ENCODE measurements around the gene XAB2. TPM values are rescaled to one million over a fixed set of nuclear protein-coding genes. Genes with fewer than 3 reads are reported as not detected.

XAB2 gene
- total RNA-seq, 1 donor from 2014 or later, result 43.9 TPM

DNA sequence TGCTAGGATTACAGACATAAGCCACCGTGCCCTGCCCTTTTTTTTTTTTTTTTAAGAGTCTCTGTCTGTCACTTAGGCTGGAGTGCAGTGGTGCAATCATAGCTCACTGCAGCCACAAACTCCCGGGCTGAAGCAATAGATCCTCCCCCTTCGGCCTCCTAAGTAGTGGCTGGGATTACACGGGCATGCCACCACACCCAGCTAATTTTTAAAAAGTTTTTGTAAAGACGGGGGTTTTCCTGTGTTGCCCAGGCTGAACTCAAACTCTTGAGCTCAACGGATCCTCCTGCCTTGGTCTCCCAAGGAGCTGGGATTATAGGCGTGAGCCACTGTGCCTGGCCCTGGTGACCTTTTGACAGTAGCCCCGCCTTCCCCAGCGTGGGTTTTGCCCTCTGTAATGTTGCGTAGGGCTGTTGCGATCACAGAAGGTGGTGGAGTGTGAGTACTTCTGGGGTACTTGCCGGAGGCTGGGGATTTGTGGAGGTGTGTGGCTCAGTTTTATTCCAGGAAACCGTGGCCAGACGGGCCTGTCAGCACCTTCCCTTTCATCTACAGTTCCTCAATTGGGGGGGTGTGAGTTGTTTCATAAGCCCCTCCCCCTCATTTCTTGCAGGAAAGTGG, 27.9 kb upstream of the XAB2 start:
- H3K27me3 Mint-ChIP-seq (ENCODE audit: low read depth), result peaks cover 32% of the 10 kb centered on the region
- H3K4me1 Mint-ChIP-seq, result peaks cover 9% of the 10 kb centered on the region
- no peaks in the 10 kb centered on the region for H3K9me3 Mint-ChIP-seq
- H3K27ac Mint-ChIP-seq, result no peak overlapping the region
- no peaks in the 10 kb centered on the region for H3K36me3 Mint-ChIP-seq
- DNase-seq (ENCODE audit: low spot score in 2 of 2, unreplicated experiment in 2 of 2), result no peak
- TF ChIP-seq, protein P1, sequence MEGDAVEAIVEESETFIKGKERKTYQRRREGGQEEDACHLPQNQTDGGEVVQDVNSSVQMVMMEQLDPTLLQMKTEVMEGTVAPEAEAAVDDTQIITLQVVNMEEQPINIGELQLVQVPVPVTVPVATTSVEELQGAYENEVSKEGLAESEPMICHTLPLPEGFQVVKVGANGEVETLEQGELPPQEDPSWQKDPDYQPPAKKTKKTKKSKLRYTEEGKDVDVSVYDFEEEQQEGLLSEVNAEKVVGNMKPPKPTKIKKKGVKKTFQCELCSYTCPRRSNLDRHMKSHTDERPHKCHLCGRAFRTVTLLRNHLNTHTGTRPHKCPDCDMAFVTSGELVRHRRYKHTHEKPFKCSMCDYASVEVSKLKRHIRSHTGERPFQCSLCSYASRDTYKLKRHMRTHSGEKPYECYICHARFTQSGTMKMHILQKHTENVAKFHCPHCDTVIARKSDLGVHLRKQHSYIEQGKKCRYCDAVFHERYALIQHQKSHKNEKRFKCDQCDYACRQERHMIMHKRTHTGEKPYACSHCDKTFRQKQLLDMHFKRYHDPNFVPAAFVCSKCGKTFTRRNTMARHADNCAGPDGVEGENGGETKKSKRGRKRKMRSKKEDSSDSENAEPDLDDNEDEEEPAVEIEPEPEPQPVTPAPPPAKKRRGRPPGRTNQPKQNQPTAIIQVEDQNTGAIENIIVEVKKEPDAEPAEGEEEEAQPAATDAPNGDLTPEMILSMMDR (IDR thresholded peaks at IDR 0.05; ENCODE audit: unreplicated experiment), result no peak
- no peak overlapping the region for H3K4me3 Mint-ChIP-seq

DNA sequence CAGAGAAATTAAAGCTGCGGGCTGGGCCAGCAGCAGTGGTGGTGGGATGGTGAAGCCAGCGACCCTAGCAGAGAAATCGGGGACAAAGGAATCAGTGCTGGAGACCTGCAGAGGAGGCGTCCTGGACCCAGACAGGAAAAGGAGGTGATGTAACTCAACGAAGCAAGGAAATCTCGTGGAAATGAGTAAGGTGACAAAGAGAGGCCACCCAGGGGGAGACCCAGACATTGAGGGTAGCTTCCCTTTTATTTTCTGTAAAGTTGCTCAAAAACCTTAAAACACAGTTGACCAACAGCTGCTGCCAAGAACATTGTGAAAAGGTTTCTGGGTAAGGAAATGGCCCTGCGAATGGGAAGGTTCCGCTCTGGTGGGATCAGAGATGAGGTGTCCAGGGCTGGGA, 26.2 kb upstream of the XAB2 start:
- no peak for DNase-seq (ENCODE audit: low spot score in 2 of 2, unreplicated experiment in 2 of 2)
- peaks cover 11% of the 10 kb centered on the region for H3K4me1 Mint-ChIP-seq
- no peaks in the 10 kb centered on the region for H3K36me3 Mint-ChIP-seq
- H3K4me3 Mint-ChIP-seq, result no peak overlapping the region
- TF ChIP-seq, protein P1 (IDR thresholded peaks at IDR 0.05; ENCODE audit: unreplicated experiment), result no peak
- H3K27ac Mint-ChIP-seq, result no peak overlapping the region
- H3K27me3 Mint-ChIP-seq (ENCODE audit: low read depth), result peaks cover 33% of the 10 kb centered on the region
- no peaks in the 10 kb centered on the region for H3K9me3 Mint-ChIP-seq

DNA sequence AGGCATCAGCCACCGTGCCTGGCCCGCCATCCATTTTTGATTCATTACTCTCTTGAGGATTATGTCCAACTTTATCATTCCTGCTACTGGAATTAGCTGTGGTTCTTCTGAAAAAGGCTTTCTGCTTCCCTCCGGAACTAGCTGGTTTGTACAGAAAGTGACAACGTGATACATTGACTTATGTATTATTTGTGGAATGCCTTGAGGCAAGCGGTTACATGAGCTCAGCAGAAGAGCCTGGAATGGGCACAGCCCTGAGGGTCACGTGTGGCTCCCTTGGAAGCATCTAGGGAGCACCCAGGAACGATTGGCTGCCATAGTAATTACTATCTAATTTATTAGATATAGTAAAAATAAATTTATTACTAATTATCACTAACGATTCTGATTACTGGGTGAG, 25.1 kb upstream of the XAB2 start:
- no peak for DNase-seq (ENCODE audit: low spot score in 2 of 2, unreplicated experiment in 2 of 2)
- Mint-ChIP-seq H3K27ac (peak overlapping the region; percentile 71), H3K36me3 (no peaks in the 10 kb centered on the region), H3K27me3 (ENCODE audit: low read depth) (peaks cover 30% of the 10 kb centered on the region), H3K9me3 (no peaks in the 10 kb centered on the region), H3K4me3 (no peak overlapping the region), H3K4me1 (peaks cover 11% of the 10 kb centered on the region)
- TF ChIP-seq, protein P1 (IDR thresholded peaks at IDR 0.05; ENCODE audit: unreplicated experiment), result no peak

DNA sequence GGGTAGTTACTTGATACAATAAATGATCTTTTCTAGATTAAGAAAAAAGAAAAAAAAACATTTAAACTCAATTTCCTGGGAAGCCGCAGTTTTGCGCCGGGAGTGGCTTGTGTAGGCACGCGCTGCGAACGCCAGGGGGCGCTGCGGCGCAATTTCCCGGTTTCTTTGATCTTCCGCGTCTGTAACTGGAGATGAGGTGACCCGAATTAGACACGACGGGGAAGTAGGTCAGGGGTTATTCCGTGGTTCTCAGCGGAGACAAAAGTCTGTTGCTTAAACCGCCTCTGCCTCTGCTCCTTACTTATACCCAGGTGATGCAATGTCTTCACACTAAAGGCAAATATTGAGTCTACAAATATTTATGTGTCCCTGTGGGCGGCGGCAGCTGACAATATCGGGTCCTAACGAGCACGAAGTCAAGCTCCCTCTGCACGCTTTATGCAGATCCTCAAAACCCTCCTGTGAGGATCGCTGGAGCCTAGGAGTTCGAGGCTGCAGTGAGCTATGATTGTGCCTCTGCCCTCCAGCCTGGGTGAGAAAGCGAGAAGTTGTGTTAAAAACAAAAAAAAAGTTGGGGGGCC, 22.8 kb upstream of the XAB2 start:
- H3K27me3 Mint-ChIP-seq (ENCODE audit: low read depth), result peaks cover 19% of the 10 kb centered on the region
- H3K4me3 Mint-ChIP-seq, result peak overlapping the region; percentile 60
- DNase-seq (ENCODE audit: low spot score in 2 of 2, unreplicated experiment in 2 of 2), result peak; percentile 74 to 96
- H3K4me1 Mint-ChIP-seq, result peaks cover 11% of the 10 kb centered on the region
- peak overlapping the region; percentile 53 for H3K27ac Mint-ChIP-seq
- TF ChIP-seq, protein P1 (IDR thresholded peaks at IDR 0.05; ENCODE audit: unreplicated experiment), result peak; percentile 100
- no peaks in the 10 kb centered on the region for H3K36me3 Mint-ChIP-seq
- no peaks in the 10 kb centered on the region for H3K9me3 Mint-ChIP-seq

DNA sequence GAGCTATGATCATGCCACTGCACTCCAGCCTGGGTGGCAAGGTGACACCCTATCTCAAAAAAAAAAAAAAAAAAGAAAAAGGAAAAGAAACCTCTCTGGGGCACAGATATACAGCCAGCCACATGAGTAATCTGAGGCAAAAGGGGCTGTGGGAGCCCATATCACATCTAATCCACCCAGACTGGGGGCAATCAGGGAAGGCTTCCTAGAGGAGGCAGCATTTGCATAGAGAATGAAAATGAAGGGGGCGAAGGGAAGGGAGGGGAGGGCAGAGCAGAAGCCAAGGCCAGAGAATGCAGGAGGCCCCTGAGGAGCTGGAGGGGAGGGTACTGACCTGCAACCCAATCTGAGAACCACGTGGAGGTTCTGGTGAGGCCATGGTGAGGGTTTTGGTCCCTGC, 20.8 kb upstream of the XAB2 start:
- no peaks in the 10 kb centered on the region for H3K9me3 Mint-ChIP-seq
- H3K27me3 Mint-ChIP-seq (ENCODE audit: low read depth), result peaks cover 12% of the 10 kb centered on the region
- no peaks in the 10 kb centered on the region for H3K36me3 Mint-ChIP-seq
- no peak overlapping the region for H3K4me3 Mint-ChIP-seq
- H3K4me1 Mint-ChIP-seq, result peaks cover 11% of the 10 kb centered on the region
- TF ChIP-seq, protein P1 (IDR thresholded peaks at IDR 0.05; ENCODE audit: unreplicated experiment), result no peak
- DNase-seq (ENCODE audit: low spot score in 2 of 2, unreplicated experiment in 2 of 2), result no peak
- no peak overlapping the region for H3K27ac Mint-ChIP-seq
